ENCODE data around the gene PTPN3. TPM values are rescaled to one million over a fixed set of nuclear protein-coding genes. Genes with fewer than 3 reads are reported as not detected.

The PTPN3 gene
- total and polyA plus RNA-seq, 10 of the 15 experiments (the other 5 are each of a cell fraction or from before 2014, with no cell fraction given) = 0.18 to 1.3 (median 0.39) TPM

GRCh38 chr9:109411798-109412352, 86.2 kb downstream of the PTPN3 start (continued):
- TF ChIP-seq, protein P1, sequence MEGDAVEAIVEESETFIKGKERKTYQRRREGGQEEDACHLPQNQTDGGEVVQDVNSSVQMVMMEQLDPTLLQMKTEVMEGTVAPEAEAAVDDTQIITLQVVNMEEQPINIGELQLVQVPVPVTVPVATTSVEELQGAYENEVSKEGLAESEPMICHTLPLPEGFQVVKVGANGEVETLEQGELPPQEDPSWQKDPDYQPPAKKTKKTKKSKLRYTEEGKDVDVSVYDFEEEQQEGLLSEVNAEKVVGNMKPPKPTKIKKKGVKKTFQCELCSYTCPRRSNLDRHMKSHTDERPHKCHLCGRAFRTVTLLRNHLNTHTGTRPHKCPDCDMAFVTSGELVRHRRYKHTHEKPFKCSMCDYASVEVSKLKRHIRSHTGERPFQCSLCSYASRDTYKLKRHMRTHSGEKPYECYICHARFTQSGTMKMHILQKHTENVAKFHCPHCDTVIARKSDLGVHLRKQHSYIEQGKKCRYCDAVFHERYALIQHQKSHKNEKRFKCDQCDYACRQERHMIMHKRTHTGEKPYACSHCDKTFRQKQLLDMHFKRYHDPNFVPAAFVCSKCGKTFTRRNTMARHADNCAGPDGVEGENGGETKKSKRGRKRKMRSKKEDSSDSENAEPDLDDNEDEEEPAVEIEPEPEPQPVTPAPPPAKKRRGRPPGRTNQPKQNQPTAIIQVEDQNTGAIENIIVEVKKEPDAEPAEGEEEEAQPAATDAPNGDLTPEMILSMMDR (IDR thresholded peaks at IDR 0.05 in 2 of 3, conservative IDR thresholded peaks at IDR 0.05 in 1 of 3; ENCODE audit: control insufficient read depth in 2 of 3, extremely low read depth in 1 of 3, insufficient read depth in 1 of 3, low read depth in 3 of 3, low read length in 3 of 3) = peak; percentile 94 to 97 (median 97); a peak in 5 of 6 replicates
- TF ChIP-seq ZNF592 (IDR thresholded peaks at IDR 0.05) (no peak), YBX1 (IDR thresholded peaks at IDR 0.05) (no peak), RAD51 (IDR thresholded peaks at IDR 0.05) (no peak), RELA (IDR thresholded peaks at IDR 0.05; ENCODE audit: borderline replicate concordance, partially characterized antibody) (peak; percentile 95), ZBTB4 (CRISPR knock-in tag; IDR thresholded peaks at IDR 0.05) (no peak), ESRRA (IDR thresholded peaks at IDR 0.05; ENCODE audit: low read length) (peak; percentile 49; the same call in 1 of the 2 replicates), FOS (IDR thresholded peaks at IDR 0.05; ENCODE audit: borderline replicate concordance, extremely low read depth, insufficient read length) (no peak), STAT1 (conservative IDR thresholded peaks at IDR 0.05) (no peak), RCOR1 (conservative IDR thresholded peaks at IDR 0.05; ENCODE audit: low read depth, low read length) (peak; percentile 72; the same call in 1 of the 2 replicates), CHD4 (IDR thresholded peaks at IDR 0.05) (no peak), TCF12 (IDR thresholded peaks at IDR 0.05; ENCODE audit: low read depth, low read length) (0 out of 2 replicates have a peak, but pooled peaks have one; percentile 32), NR2C2 (IDR thresholded peaks at IDR 0.05; ENCODE audit: borderline replicate concordance, control insufficient read depth, insufficient read length, low read depth) (no peak)
- TF ChIP-seq, protein P2, sequence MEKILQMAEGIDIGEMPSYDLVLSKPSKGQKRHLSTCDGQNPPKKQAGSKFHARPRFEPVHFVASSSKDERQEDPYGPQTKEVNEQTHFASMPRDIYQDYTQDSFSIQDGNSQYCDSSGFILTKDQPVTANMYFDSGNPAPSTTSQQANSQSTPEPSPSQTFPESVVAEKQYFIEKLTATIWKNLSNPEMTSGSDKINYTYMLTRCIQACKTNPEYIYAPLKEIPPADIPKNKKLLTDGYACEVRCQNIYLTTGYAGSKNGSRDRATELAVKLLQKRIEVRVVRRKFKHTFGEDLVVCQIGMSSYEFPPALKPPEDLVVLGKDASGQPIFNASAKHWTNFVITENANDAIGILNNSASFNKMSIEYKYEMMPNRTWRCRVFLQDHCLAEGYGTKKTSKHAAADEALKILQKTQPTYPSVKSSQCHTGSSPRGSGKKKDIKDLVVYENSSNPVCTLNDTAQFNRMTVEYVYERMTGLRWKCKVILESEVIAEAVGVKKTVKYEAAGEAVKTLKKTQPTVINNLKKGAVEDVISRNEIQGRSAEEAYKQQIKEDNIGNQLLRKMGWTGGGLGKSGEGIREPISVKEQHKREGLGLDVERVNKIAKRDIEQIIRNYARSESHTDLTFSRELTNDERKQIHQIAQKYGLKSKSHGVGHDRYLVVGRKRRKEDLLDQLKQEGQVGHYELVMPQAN (conservative IDR thresholded peaks at IDR 0.05) = no peak
- TF ChIP-seq, protein P3, sequence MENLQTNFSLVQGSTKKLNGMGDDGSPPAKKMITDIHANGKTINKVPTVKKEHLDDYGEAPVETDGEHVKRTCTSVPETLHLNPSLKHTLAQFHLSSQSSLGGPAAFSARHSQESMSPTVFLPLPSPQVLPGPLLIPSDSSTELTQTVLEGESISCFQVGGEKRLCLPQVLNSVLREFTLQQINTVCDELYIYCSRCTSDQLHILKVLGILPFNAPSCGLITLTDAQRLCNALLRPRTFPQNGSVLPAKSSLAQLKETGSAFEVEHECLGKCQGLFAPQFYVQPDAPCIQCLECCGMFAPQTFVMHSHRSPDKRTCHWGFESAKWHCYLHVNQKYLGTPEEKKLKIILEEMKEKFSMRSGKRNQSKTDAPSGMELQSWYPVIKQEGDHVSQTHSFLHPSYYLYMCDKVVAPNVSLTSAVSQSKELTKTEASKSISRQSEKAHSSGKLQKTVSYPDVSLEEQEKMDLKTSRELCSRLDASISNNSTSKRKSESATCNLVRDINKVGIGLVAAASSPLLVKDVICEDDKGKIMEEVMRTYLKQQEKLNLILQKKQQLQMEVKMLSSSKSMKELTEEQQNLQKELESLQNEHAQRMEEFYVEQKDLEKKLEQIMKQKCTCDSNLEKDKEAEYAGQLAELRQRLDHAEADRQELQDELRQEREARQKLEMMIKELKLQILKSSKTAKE (IDR thresholded peaks at IDR 0.05; ENCODE audit: low read depth, poor library complexity, severe bottlenecking) = peak; percentile 77

Measured in GM12878 (cell line).